GM18867 (cell line): ENCODE results near the gene GABARAPL1.
"Not testable (repeated sequence)": the region's sequence is repeated elsewhere in the genome, so short reads cannot be mapped to it uniquely, and the experiment has no call there.

ENCODE experiments used
- ATAC-seq: cut with Tn5 transposase; IDR thresholded peaks from one replicate; pipeline ENCODE4 v1.9.1; 2021; ENCODE audit warnings: mild to moderate bottlenecking, moderate library complexity; ENCODE audit not compliant: unreplicated experiment

The GABARAPL1 gene

GRCh38 chr12:10196210-10196609 lies 16.5 kb upstream of the GABARAPL1 start:
- peak; percentile 94 for ATAC-seq

GRCh38 chr12:10197879-10198278 lies 14.8 kb upstream of the GABARAPL1 start:
- ATAC-seq = no peak

GRCh38 chr12:10204495-10204894 lies 8.2 kb upstream of the GABARAPL1 start:
- not testable (repeated sequence) for ATAC-seq

- ATAC-seq = no peak
These were observed 7.4 kb upstream of the GABARAPL1 start for GRCh38 chr12:10205220-10205807.

GRCh38 chr12:10207136-10207535 lies 5.5 kb upstream of the GABARAPL1 start:
- ATAC-seq = no peak

- no peak for ATAC-seq
These were observed 2.5 kb upstream of the GABARAPL1 start for GRCh38 chr12:10210225-10210624.

- no peak for ATAC-seq
These were observed 1.4 kb upstream of the GABARAPL1 start for GRCh38 chr12:10211101-10211939.

GRCh38 chr12:10211940-10212738 lies 538 bp upstream of the GABARAPL1 start:
- peak; percentile 83 for ATAC-seq

- ATAC-seq = peak; percentile 66
These were observed 775 bp downstream of the GABARAPL1 start for GRCh38 chr12:10213168-10214135.

- no peak for ATAC-seq
These were observed 1.6 kb downstream of the GABARAPL1 start for GRCh38 chr12:10214136-10214894.

GRCh38 chr12:10214895-10215267 lies 2.2 kb downstream of the GABARAPL1 start:
- ATAC-seq = no peak

GRCh38 chr12:10215436-10215835 lies 2.8 kb downstream of the GABARAPL1 start:
- no peak for ATAC-seq

- ATAC-seq = not testable (repeated sequence)
These were observed 3.3 kb downstream of the GABARAPL1 start for GRCh38 chr12:10215946-10216345.

GRCh38 chr12:10218021-10218420 lies 5.3 kb downstream of the GABARAPL1 start:
- no peak for ATAC-seq

- ATAC-seq = no peak
These were observed 7.9 kb downstream of the GABARAPL1 start for GRCh38 chr12:10220398-10221077.

- ATAC-seq = no peak
These were observed 9.2 kb downstream of the GABARAPL1 start for GRCh38 chr12:10221846-10222245.

GRCh38 chr12:10223208-10223607 lies 10.5 kb downstream of the GABARAPL1 start:
- no peak for ATAC-seq

- ATAC-seq = not testable (repeated sequence)
These were observed 12.7 kb downstream of the GABARAPL1 start for GRCh38 chr12:10225426-10225825.

- ATAC-seq = no peak
These were observed 13.4 kb downstream of the GABARAPL1 start for GRCh38 chr12:10226086-10226485.
